Right renal pelvis (tissue), 4 donors: ENCODE measurements around the gene RARRES2. TPM values are rescaled to one million over a fixed set of nuclear protein-coding genes. Genes with fewer than 3 reads are reported as not detected.
"Not testable (repeated sequence)": the region's sequence is repeated elsewhere in the genome, so short reads cannot be mapped to it uniquely, and the experiment has no call there.

ENCODE experiments used
- DNase-seq, 4 donors: peaks; one replicate each; pipeline ENCODE4 v3.0.0-alpha.2; 2013; ENCODE audit warnings: low read depth in 4 of 4, low spot score in 3 of 4, missing footprints in 1 of 4
- polyA plus RNA-seq, 4 donors: library from polyadenylated mRNA; unstranded; fragments of 120-200 nt; gene quantifications; one replicate each; pipeline ENCODE4 v1.2.1, GENCODE V29; 2013; ENCODE audit not compliant: insufficient read length in 4 of 4

RARRES2 gene
- 10 to 100 TPM; 36.8 to 77.7 (median 53.0) TPM for polyA plus RNA-seq

- no peak for DNase-seq
Measured at GRCh38 chr7:150341263-150342120, at the start of gene RARRES2. Gene RARRES2 (minus strand): TSS chr7:150341629. CDS start chr7:150340609, 1,020 bp downstream.

- no peak for DNase-seq
Measured at GRCh38 chr7:150390205-150390604, 48.8 kb upstream of the RARRES2 start.

GRCh38 chr7:150389532-150389816 lies 48.0 kb upstream of the RARRES2 start:
- DNase-seq: no peak

- DNase-seq: no peak
Measured at GRCh38 chr7:150388709-150389531, 47.5 kb upstream of the RARRES2 start.

GRCh38 chr7:150388306-150388705 lies 46.9 kb upstream of the RARRES2 start:
- no peak for DNase-seq

GRCh38 chr7:150385884-150386283 lies 44.5 kb upstream of the RARRES2 start:
- not testable (repeated sequence) for DNase-seq

- DNase-seq: no peak
Measured at GRCh38 chr7:150385302-150385723, 43.9 kb upstream of the RARRES2 start.

- no peak for DNase-seq
Measured at GRCh38 chr7:150384406-150385301, 43.2 kb upstream of the RARRES2 start.

- peak in 1 of 4 donors; percentile 70 for DNase-seq
Measured at GRCh38 chr7:150383710-150384397, 42.4 kb upstream of the RARRES2 start.

GRCh38 chr7:150382844-150383225 lies 41.4 kb upstream of the RARRES2 start:
- DNase-seq: no peak

- no peak for DNase-seq
Measured at GRCh38 chr7:150382123-150382843, 40.9 kb upstream of the RARRES2 start.

GRCh38 chr7:150381785-150382122 lies 40.3 kb upstream of the RARRES2 start:
- DNase-seq: no peak

GRCh38 chr7:150381096-150381495 lies 39.7 kb upstream of the RARRES2 start:
- no peak for DNase-seq

GRCh38 chr7:150380463-150380862 lies 39.0 kb upstream of the RARRES2 start:
- DNase-seq: no peak

- no peak for DNase-seq
Measured at GRCh38 chr7:150379441-150380379, 38.3 kb upstream of the RARRES2 start.

GRCh38 chr7:150378853-150379440 lies 37.5 kb upstream of the RARRES2 start, which contains the start of gene ZNF775:
Gene ZNF775 (plus strand): TSS chr7:150379330. CDS start chr7:150388471, 9,141 bp downstream.
- DNase-seq: peak; percentile 83 to 92 (median 90)

- no peak for DNase-seq
Measured at GRCh38 chr7:150378115-150378852, 36.9 kb upstream of the RARRES2 start.
